Hematopoietic multipotent progenitor cell treated with erythropoietin and hydrocortisone succinate and interleukin-3 and kit ligand, for 8 days (in vitro differentiated cells): ENCODE measurements around the gene TOGARAM2.

Source experiments
- DNase-seq: peaks from one replicate; pipeline ENCODE4 v3.0.0-alpha.2; 2015

The TOGARAM2 gene

GRCh38 chr2:28981016-28981441, at the start of gene TOGARAM2:
Gene TOGARAM2, plus strand, starts transcription at chr2:28981298. Its CDS starts 13,537 bp downstream, at chr2:28994835.
- no peak for DNase-seq

GRCh38 chr2:28934769-28935168, 46.3 kb upstream of the TOGARAM2 start:
- no peak for DNase-seq

GRCh38 chr2:28941008-28941407, 40.1 kb upstream of the TOGARAM2 start:
- no peak for DNase-seq

- DNase-seq, result no peak
These were observed 36.4 kb upstream of the TOGARAM2 start for GRCh38 chr2:28944535-28945248.

- no peak for DNase-seq
These were observed 32.9 kb upstream of the TOGARAM2 start for GRCh38 chr2:28948160-28948559.

- DNase-seq, result no peak
These were observed 31.9 kb upstream of the TOGARAM2 start for GRCh38 chr2:28949190-28949589.

- peak; percentile 28 for DNase-seq
These were observed 31.3 kb upstream of the TOGARAM2 start for GRCh38 chr2:28949617-28950305.

- peak; percentile 51 for DNase-seq
These were observed 30.0 kb upstream of the TOGARAM2 start for GRCh38 chr2:28950941-28951630.

GRCh38 chr2:28951910-28952835, 28.9 kb upstream of the TOGARAM2 start:
- DNase-seq, result no peak

GRCh38 chr2:28952836-28953211, 28.3 kb upstream of the TOGARAM2 start:
- peak; percentile 83 for DNase-seq

GRCh38 chr2:28955467-28955866, 25.6 kb upstream of the TOGARAM2 start:
- no peak for DNase-seq

- DNase-seq, result peak; percentile 40
These were observed 24.7 kb upstream of the TOGARAM2 start for GRCh38 chr2:28956415-28956826.

GRCh38 chr2:28956890-28957289, 24.2 kb upstream of the TOGARAM2 start:
- no peak for DNase-seq

GRCh38 chr2:28958689-28959088, 22.4 kb upstream of the TOGARAM2 start:
- peak; percentile 77 for DNase-seq

GRCh38 chr2:28960401-28960800, 20.7 kb upstream of the TOGARAM2 start:
- no peak for DNase-seq

GRCh38 chr2:28962505-28962904, 18.6 kb upstream of the TOGARAM2 start:
- no peak for DNase-seq

- no peak for DNase-seq
These were observed 10.5 kb upstream of the TOGARAM2 start for GRCh38 chr2:28970464-28971160.

GRCh38 chr2:28972778-28973335, 8.2 kb upstream of the TOGARAM2 start:
- no peak for DNase-seq

GRCh38 chr2:28974252-28974651, 6.8 kb upstream of the TOGARAM2 start:
- no peak for DNase-seq

GRCh38 chr2:28975671-28976070, 5.4 kb upstream of the TOGARAM2 start:
- no peak for DNase-seq

- DNase-seq, result no peak
These were observed 4.5 kb upstream of the TOGARAM2 start for GRCh38 chr2:28976584-28976983.
